ENCODE measurements around the gene MCOLN2.

The MCOLN2 gene

DNA sequence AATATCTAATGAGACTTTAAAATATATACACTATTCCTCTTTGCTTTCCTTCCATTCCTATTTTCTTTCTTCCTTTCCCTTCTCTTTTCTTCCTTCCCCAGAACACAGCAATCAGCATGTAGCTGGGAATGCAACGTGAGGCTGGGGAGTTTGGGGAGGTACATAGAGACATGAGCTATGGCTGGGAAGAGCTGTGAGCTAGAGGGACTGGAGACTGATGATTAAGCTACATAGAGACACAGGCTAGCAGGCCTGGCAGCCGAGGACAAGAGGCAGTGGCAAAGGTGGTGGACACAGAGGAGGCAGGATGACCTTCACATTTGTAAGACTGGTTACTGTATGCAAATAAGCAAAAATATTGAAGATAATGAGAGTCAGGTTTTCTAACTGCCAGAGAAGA is 111.4 kb downstream of the MCOLN2 start:
- Histone ChIP-seq H3K27me3 (ENCODE audit: control insufficient read depth in 5 of 5, insufficient read depth in 4 of 5, low read length in 5 of 5) (no peaks in the 10 kb centered on the region), H3K9me3 (ENCODE audit: control insufficient read depth in 5 of 5, low read length in 5 of 5) (peaks cover 0 to 3% (median 0%) of the 10 kb centered on the region in 5 donors), H3K4me1 (ENCODE audit: control insufficient read depth in 5 of 5, insufficient read depth in 5 of 5, low read length in 5 of 5) (no peaks in the 10 kb centered on the region), H3K4me3 (ENCODE audit: low read depth in 1 of 5, low read length in 5 of 5) (no peak overlapping the region), H3K36me3 (ENCODE audit: control insufficient read depth in 5 of 5, insufficient read depth in 5 of 5, low read length in 5 of 5) (no peaks in the 10 kb centered on the region), H3K27ac (ENCODE audit: low read depth, low read length) (no peak overlapping the region), H3K9ac (ENCODE audit: low read length in 5 of 5) (no peak overlapping the region)

- Histone ChIP-seq H3K4me1 (ENCODE audit: control insufficient read depth in 5 of 5, insufficient read depth in 5 of 5, low read length in 5 of 5) (no peaks in the 10 kb centered on the region), H3K27ac (ENCODE audit: low read depth, low read length) (no peak overlapping the region), H3K27me3 (ENCODE audit: control insufficient read depth in 5 of 5, insufficient read depth in 4 of 5, low read length in 5 of 5) (no peaks in the 10 kb centered on the region), H3K9me3 (ENCODE audit: control insufficient read depth in 5 of 5, low read length in 5 of 5) (peaks cover 0 to 3% (median 0%) of the 10 kb centered on the region in 5 donors), H3K4me3 (ENCODE audit: low read depth in 1 of 5, low read length in 5 of 5) (no peak overlapping the region), H3K9ac (ENCODE audit: low read length in 5 of 5) (no peak overlapping the region), H3K36me3 (ENCODE audit: control insufficient read depth in 5 of 5, insufficient read depth in 5 of 5, low read length in 5 of 5) (no peaks in the 10 kb centered on the region)
Measured at GRCh38 chr1:84884671-84885389, 112.1 kb downstream of the MCOLN2 start.

DNA sequence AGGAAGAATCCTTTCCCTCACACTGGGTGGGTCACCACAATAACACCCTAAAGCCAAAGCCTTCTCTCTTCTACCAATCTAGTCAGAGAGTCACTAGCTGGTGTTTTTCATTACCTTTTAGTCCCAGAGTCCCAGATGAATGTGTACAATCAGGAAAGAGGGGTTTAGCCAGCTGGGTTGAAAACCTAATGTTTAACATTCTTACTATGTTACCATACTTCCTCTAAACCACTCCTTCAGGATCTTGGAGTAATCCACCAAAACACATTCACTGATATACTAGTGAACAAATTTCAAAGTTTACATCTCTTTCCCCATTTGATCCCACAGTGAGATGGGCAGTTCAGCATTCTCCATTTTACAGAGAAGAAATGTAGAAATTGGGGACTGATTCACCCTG is 113.6 kb downstream of the MCOLN2 start:
- Histone ChIP-seq H3K4me1 (ENCODE audit: control insufficient read depth in 5 of 5, insufficient read depth in 5 of 5, low read length in 5 of 5) (no peaks in the 10 kb centered on the region), H3K4me3 (ENCODE audit: low read depth in 1 of 5, low read length in 5 of 5) (no peak overlapping the region), H3K36me3 (ENCODE audit: control insufficient read depth in 5 of 5, insufficient read depth in 5 of 5, low read length in 5 of 5) (no peaks in the 10 kb centered on the region), H3K9ac (ENCODE audit: low read length in 5 of 5) (no peak overlapping the region), H3K27me3 (ENCODE audit: control insufficient read depth in 5 of 5, insufficient read depth in 4 of 5, low read length in 5 of 5) (no peaks in the 10 kb centered on the region), H3K27ac (ENCODE audit: low read depth, low read length) (no peak overlapping the region), H3K9me3 (ENCODE audit: control insufficient read depth in 5 of 5, low read length in 5 of 5) (peaks cover 0 to 3% (median 0%) of the 10 kb centered on the region in 5 donors)

DNA sequence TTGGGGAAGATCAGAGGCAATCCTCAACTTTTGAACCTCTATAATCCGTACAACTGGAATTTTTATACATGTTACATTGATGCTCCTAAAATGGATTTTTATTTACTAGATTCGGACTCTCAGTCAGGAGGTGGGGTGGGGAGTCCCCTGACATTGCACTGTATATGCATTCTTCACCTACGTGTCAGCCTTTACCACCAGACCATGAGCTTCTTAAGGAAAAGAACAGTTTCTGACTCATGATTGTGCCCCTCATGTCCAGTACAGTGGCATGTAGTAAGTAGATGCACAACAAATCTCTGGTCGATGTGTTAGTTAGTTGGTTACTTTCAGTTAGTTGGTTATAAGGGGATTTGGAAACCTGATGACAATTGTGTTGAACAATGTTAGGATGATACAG is 119.3 kb downstream of the MCOLN2 start:
- Histone ChIP-seq H3K4me3 (ENCODE audit: low read depth in 1 of 5, low read length in 5 of 5) (no peak overlapping the region), H3K27ac (ENCODE audit: low read depth, low read length) (no peak overlapping the region), H3K4me1 (ENCODE audit: control insufficient read depth in 5 of 5, insufficient read depth in 5 of 5, low read length in 5 of 5) (no peaks in the 10 kb centered on the region), H3K9me3 (ENCODE audit: control insufficient read depth in 5 of 5, low read length in 5 of 5) (peaks cover 0 to 3% (median 0%) of the 10 kb centered on the region in 5 donors), H3K27me3 (ENCODE audit: control insufficient read depth in 5 of 5, insufficient read depth in 4 of 5, low read length in 5 of 5) (peaks cover 0 to 7% (median 0%) of the 10 kb centered on the region in 5 donors), H3K36me3 (ENCODE audit: control insufficient read depth in 5 of 5, insufficient read depth in 5 of 5, low read length in 5 of 5) (no peaks in the 10 kb centered on the region), H3K9ac (ENCODE audit: low read length in 5 of 5) (no peak overlapping the region)

GRCh38 chr1:84876353-84876752 is 120.6 kb downstream of the MCOLN2 start:
- Histone ChIP-seq H3K36me3 (ENCODE audit: control insufficient read depth in 5 of 5, insufficient read depth in 5 of 5, low read length in 5 of 5) (no peaks in the 10 kb centered on the region), H3K9ac (ENCODE audit: low read length in 5 of 5) (no peak overlapping the region), H3K27ac (ENCODE audit: low read depth, low read length) (no peak overlapping the region), H3K27me3 (ENCODE audit: control insufficient read depth in 5 of 5, insufficient read depth in 4 of 5, low read length in 5 of 5) (peaks cover 0 to 7% (median 0%) of the 10 kb centered on the region in 5 donors), H3K4me1 (ENCODE audit: control insufficient read depth in 5 of 5, insufficient read depth in 5 of 5, low read length in 5 of 5) (no peaks in the 10 kb centered on the region), H3K4me3 (ENCODE audit: low read depth in 1 of 5, low read length in 5 of 5) (no peak overlapping the region), H3K9me3 (ENCODE audit: control insufficient read depth in 5 of 5, low read length in 5 of 5) (peaks cover 0 to 2% (median 0%) of the 10 kb centered on the region in 5 donors)

All from subcutaneous abdominal adipose tissue (tissue), 5 donors.